Measurements from ENCODE around the gene STARD9. TPM values are rescaled to one million over a fixed set of nuclear protein-coding genes. Genes with fewer than 3 reads are reported as not detected.

The STARD9 gene
- total and polyA plus RNA-seq, 2 experiments from 2014 or later = 1.8 to 6.2 TPM

DNA sequence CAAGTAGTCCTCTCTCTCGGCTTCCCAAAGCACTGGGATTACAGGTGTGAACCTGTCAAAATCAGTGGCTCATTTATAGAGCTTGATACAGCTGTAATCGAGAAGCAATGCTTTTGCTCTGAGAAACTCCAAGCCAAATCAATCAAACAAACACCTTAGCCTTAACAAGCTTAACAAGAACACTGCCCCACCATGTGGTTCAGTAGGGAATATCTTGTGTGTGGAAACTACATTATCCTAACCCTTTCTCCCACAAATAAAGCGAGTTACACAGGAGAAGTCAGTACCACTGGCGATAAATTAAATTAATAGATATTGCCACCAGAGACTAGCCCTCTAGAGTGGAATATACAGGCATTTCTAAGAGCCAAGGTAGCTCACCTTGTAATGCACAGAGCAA is 147.7 kb downstream of the STARD9 start:
- Mint-ChIP-seq H3K4me1 (0 out of 3 replicates have a peak, but pooled peaks cover 2% of the 10 kb centered on the region), H3K36me3 (ENCODE audit: low read depth) (peaks cover 32% of the 10 kb centered on the region), H3K9me3 (no peaks in the 10 kb centered on the region), H3K4me3 (no peak overlapping the region), H3K27ac (no peak overlapping the region), H3K27me3 (ENCODE audit: insufficient read depth, low read depth, poor library complexity) (peaks cover 9% of the 10 kb centered on the region)
- ATAC-seq (no peak; the same call in 2 of the 3 replicates), DNase-seq (ENCODE audit: low spot score) (peak; percentile 44)
- no peaks in the 10 kb centered on the region; the same call in none of the 2 replicates for H4K20me1 ChIP-seq (replicated peaks; ENCODE audit: insufficient read depth)
- TF ChIP-seq, protein P1, sequence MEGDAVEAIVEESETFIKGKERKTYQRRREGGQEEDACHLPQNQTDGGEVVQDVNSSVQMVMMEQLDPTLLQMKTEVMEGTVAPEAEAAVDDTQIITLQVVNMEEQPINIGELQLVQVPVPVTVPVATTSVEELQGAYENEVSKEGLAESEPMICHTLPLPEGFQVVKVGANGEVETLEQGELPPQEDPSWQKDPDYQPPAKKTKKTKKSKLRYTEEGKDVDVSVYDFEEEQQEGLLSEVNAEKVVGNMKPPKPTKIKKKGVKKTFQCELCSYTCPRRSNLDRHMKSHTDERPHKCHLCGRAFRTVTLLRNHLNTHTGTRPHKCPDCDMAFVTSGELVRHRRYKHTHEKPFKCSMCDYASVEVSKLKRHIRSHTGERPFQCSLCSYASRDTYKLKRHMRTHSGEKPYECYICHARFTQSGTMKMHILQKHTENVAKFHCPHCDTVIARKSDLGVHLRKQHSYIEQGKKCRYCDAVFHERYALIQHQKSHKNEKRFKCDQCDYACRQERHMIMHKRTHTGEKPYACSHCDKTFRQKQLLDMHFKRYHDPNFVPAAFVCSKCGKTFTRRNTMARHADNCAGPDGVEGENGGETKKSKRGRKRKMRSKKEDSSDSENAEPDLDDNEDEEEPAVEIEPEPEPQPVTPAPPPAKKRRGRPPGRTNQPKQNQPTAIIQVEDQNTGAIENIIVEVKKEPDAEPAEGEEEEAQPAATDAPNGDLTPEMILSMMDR (conservative IDR thresholded peaks at IDR 0.05; ENCODE audit: low read depth in 2 of 2) = peak; percentile 34 to 47
- no peak for TF ChIP-seq REST (IDR thresholded peaks at IDR 0.05; ENCODE audit: unreplicated experiment)
- no peak overlapping the region for H3K4me2 ChIP-seq
- H3K4me3 ChIP-seq = no peak overlapping the region
- H3K9me2 ChIP-seq (ENCODE audit: insufficient read depth) = no peaks in the 10 kb centered on the region
- no peaks in the 10 kb centered on the region for H3F3A ChIP-seq (replicated peaks; ENCODE audit: low read depth)
- no peaks in the 10 kb centered on the region for H3K79me2 ChIP-seq (replicated peaks; ENCODE audit: insufficient read depth)
- H3K27me3 ChIP-seq (ENCODE audit: insufficient read depth) = no peaks in the 10 kb centered on the region
- H3K27ac ChIP-seq (ENCODE audit: low read depth) = no peak overlapping the region
- no peaks in the 10 kb centered on the region for H3K4me1 ChIP-seq (ENCODE audit: insufficient read depth)
- no peak overlapping the region for H2AFZ ChIP-seq
- H3K36me3 ChIP-seq (ENCODE audit: insufficient read depth) = peaks cover 21% of the 10 kb centered on the region; the same call in 1 of the 2 replicates

DNA sequence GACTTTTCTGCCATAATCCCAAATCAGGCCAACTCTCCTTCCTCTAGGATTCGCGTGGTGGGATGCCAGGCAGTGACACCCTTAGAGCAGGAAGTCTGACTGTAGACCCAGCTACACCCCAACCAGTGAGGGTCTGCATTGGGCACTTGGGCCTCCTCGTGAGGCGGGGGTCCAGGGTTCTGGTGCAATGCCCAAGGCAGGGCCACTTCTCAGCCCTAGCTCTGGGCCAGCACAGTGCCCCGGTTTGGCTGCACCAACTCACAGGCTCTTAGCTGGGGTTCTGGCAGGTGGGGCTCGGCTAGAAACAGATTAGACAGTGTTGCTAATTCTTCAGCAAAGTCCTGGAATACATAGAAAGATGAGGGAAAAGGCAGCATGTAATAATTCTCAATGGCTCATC is 148.9 kb downstream of the STARD9 start:
- peaks cover 40% of the 10 kb centered on the region for H3K36me3 Mint-ChIP-seq (ENCODE audit: low read depth)
- no peak overlapping the region for H3K4me3 Mint-ChIP-seq
- peaks cover 21% of the 10 kb centered on the region; the same call in 1 of the 2 replicates for H3K36me3 ChIP-seq (ENCODE audit: insufficient read depth)
- H3K9me2 ChIP-seq (ENCODE audit: insufficient read depth) = no peaks in the 10 kb centered on the region
- H4K20me1 ChIP-seq (replicated peaks; ENCODE audit: insufficient read depth) = no peaks in the 10 kb centered on the region; the same call in none of the 2 replicates
- no peak overlapping the region for H3K27ac ChIP-seq (ENCODE audit: low read depth)
- no peaks in the 10 kb centered on the region for H3K9me3 Mint-ChIP-seq
- H3K4me2 ChIP-seq = no peak overlapping the region
- H3K27me3 ChIP-seq (ENCODE audit: insufficient read depth) = no peaks in the 10 kb centered on the region
- no peak for DNase-seq (ENCODE audit: low spot score)
- no peaks in the 10 kb centered on the region; the same call in 1 of the 2 replicates for H3K4me1 ChIP-seq (ENCODE audit: insufficient read depth)
- TF ChIP-seq ETS1 (IDR thresholded peaks at IDR 0.05) = no peak
- TF ChIP-seq EZH2phosphoT487 (IDR thresholded peaks at IDR 0.05; ENCODE audit: unreplicated experiment) = no peak
- H3K4me3 ChIP-seq = no peak overlapping the region
- no peak overlapping the region for H3K27ac Mint-ChIP-seq
- H3K27me3 Mint-ChIP-seq (ENCODE audit: insufficient read depth, low read depth, poor library complexity) = peaks cover 9% of the 10 kb centered on the region
- H3K4me1 Mint-ChIP-seq = peaks cover 11% of the 10 kb centered on the region
- H3F3A ChIP-seq (replicated peaks; ENCODE audit: low read depth) = 0 out of 2 replicates have a peak, but pooled peaks cover 4% of the 10 kb centered on the region
- no peaks in the 10 kb centered on the region for H3K79me2 ChIP-seq (replicated peaks; ENCODE audit: insufficient read depth)
- no peak for ATAC-seq
- no peak overlapping the region for H2AFZ ChIP-seq

Data from GM23338 (cell line).